Brain microvascular endothelial cell (primary cell): ENCODE measurements around the gene TBC1D12.

Experiments
- DNase-seq: peaks from one replicate; pipeline ENCODE4 v3.0.0-alpha.2; 2020
- H3K27ac ChIP-seq: fragments of 250-450 bp; sonication (Bioruptor Pico); 2 replicates; pipeline ENCODE4 v1.5.1; 2020; ENCODE audit warnings: mild to moderate bottlenecking, moderate library complexity
- H3K27me3 ChIP-seq: fragments of 250-450 bp; sonication (Bioruptor Pico); replicated peaks from 2 replicates; pipeline ENCODE4 v1.5.1; 2020; ENCODE audit warnings: mild to moderate bottlenecking
- H3K36me3 ChIP-seq: fragments of 250-450 bp; sonication (Bioruptor Pico); replicated peaks from 2 replicates; pipeline ENCODE4 v1.5.1; 2020; ENCODE audit warnings: mild to moderate bottlenecking
- H3K4me3 ChIP-seq: 2 replicates; pipeline ENCODE4 v1.5.1; 2011; ENCODE audit warnings: low read depth, mild to moderate bottlenecking, control low read depth, low read length, moderate library complexity
- CTCF ChIP-seq: IDR thresholded peaks from 2 replicates; pipeline ENCODE4 v1.5.1; 2011; ENCODE audit warnings: low read depth, mild to moderate bottlenecking, moderate library complexity, low read length, control low read depth, inconsistent platforms; ENCODE audit errors: missing control alignments
- in situ Hi-C: cut with HindIII; loops from 2 replicates; pipeline ENCODE4 v1.10.0; 2017; ENCODE audit warnings: low sequenced_read_pairs, low pct_ligation_motif_present

TBC1D12 gene

GRCh38 chr10:94571081-94571480 lies 168.7 kb downstream of the TBC1D12 start:
- no peak overlapping the region for H3K27ac ChIP-seq
- no peaks in the 10 kb centered on the region for H3K36me3 ChIP-seq
- no peak overlapping the region for H3K4me3 ChIP-seq
- no peak for DNase-seq
- TF ChIP-seq CTCF = no peak
- no peaks in the 10 kb centered on the region for H3K27me3 ChIP-seq
- in situ Hi-C loops = no loop called here

GRCh38 chr10:94571528-94571927 lies 169.2 kb downstream of the TBC1D12 start:
- Histone ChIP-seq H3K4me3 (no peak overlapping the region), H3K36me3 (no peaks in the 10 kb centered on the region), H3K27me3 (no peaks in the 10 kb centered on the region), H3K27ac (no peak overlapping the region)
- no peak for TF ChIP-seq CTCF
- in situ Hi-C loops = no loop called here
- DNase-seq = peak; percentile 3

GRCh38 chr10:94578790-94579189 lies 176.4 kb downstream of the TBC1D12 start:
- Histone ChIP-seq H3K27ac (no peak overlapping the region), H3K4me3 (no peak overlapping the region), H3K27me3 (no peaks in the 10 kb centered on the region), H3K36me3 (no peaks in the 10 kb centered on the region)
- TF ChIP-seq CTCF = no peak
- DNase-seq = no peak
- in situ Hi-C loops = no loop called here

GRCh38 chr10:94583124-94583523 lies 180.8 kb downstream of the TBC1D12 start:
- Histone ChIP-seq H3K4me3 (no peak overlapping the region), H3K36me3 (no peaks in the 10 kb centered on the region), H3K27ac (no peak overlapping the region), H3K27me3 (no peaks in the 10 kb centered on the region)
- DNase-seq = no peak
- TF ChIP-seq CTCF = no peak
- in situ Hi-C loops = no loop called here
